ENCODE measurements around the gene LIMS2.

- TF ChIP-seq CTCF (IDR thresholded peaks at IDR 0.05; ENCODE audit: low read depth, low read length) (no peak), MAX (IDR thresholded peaks at IDR 0.05; ENCODE audit: low read depth, low read length) (no peak)
Observed at GRCh38 chr2:127589841-127590240, 85.5 kb downstream of the LIMS2 start.

Measured in NB4 (cell line).